ENCODE data around the gene ELAVL1.

Gene ELAVL1

DNA sequence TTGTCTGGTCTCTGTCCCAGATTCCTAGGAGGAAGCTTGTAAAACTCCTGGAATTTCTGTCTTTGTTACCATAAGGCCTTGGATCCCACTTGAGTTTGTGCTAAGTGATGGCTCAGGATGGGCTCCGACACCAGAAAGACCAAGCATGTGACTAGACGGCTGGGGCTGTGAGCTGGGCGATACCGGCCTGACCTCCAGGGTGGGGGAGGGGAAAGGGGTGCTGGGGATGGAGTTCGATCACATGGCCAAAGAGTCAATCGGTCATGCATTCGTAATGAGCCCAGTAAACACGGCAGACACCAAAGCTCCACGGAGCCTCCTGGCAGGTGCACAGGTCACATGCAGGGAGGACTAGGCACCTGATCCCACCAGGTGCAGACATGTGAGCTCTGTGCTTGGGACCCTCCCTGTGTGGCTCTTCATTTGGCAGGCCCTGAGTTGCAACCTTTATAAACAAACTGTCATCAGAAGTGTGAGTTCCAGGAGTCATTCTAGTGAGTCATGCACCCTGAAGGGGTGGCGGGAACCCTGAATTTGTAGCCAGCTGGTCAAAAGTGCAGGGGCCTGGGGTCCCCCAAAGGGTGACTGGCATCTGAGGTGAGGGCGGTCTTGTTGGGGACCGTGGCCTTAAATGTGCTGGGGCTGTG, 27.1 kb downstream of the ELAVL1 start:
- Histone ChIP-seq H3K9ac (no peak overlapping the region), H3K27ac (no peak overlapping the region), H4K20me1 (peaks cover 77 to 100% (median 96%) of the 10 kb centered on the region in 11 experiments), H3K27me3 (no peaks in the 10 kb centered on the region), H3K4me2 (no peak overlapping the region), H3K9me3 (replicated peaks in 1 of 11) (no peaks in the 10 kb centered on the region), H3K4me1 (peaks cover 0 to 3% (median under 1%) of the 10 kb centered on the region in 10 experiments; a peak in 6 of 20 replicates), H3K4me3 (no peak overlapping the region), H3K36me3 (peaks cover 96 to 100% (median 97%) of the 10 kb centered on the region in 11 experiments)
- TF ChIP-seq Cebpa-rat (IDR thresholded peaks at IDR 0.05) = no peak

DNA sequence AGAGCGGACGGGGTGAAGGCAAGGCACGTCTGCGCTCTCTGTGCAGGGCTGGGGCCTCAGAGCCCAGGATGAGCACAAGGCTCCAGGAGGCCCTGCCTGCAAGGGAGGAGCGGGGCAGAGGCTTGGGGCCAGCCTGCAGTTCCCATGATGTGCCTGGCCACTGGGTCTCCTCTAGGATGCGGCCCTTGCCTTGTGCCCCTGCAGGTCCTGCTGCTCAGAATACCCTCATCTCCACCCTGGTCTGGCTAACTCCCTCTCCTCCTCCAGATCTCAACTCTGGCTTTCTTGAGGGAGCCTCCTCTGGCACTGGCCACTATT, 27.8 kb downstream of the ELAVL1 start:
- Histone ChIP-seq H3K36me3 (peaks cover 91 to 100% (median 97%) of the 10 kb centered on the region in 11 experiments), H3K4me2 (no peak overlapping the region), H3K27me3 (no peaks in the 10 kb centered on the region), H3K4me3 (no peak overlapping the region), H4K20me1 (peaks cover 70 to 99% (median 90%) of the 10 kb centered on the region in 11 experiments; a peak in 21 of 22 replicates), H3K27ac (no peak overlapping the region), H3K9ac (no peak overlapping the region), H3K9me3 (replicated peaks in 1 of 11) (no peaks in the 10 kb centered on the region), H3K4me1 (no peaks in the 10 kb centered on the region)
- no peak for TF ChIP-seq Cebpa-rat (IDR thresholded peaks at IDR 0.05)

DNA sequence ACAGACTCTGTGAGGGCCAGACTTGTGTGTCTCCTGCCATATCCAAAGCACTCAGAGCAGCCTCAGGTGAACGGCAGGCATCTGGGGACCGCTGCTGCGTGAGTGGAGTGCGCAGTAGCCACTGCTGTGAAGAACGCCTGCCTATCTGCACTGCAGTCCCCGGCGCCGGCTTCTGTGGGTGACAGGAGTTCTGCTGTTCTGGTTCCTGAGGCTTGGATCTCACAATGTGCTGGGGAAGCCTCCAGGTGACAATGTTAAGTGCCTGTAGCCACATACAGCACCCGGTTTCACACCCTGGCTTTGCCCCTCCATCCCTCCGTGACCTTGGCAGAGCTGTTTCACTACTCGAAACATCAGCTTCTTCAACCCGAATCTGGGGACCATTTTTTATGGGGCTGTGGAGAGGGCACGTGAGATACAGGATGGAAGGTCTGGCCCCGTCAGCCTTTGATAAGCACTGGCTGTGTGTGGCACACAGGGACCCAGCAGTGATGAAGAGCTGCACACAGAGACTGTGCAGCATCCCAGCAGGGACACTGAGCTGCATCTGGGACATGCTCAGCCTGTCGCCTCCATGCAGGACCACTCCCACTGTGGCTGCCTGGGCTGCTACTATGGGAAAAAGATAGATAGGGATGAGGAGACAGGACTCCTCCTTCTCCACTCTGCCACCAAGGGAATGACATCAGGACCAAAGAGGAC, 28.3 kb downstream of the ELAVL1 start:
- no peaks in the 10 kb centered on the region for H3K27me3 ChIP-seq
- no peak for TF ChIP-seq Cebpa-rat (IDR thresholded peaks at IDR 0.05)
- H3K4me2 ChIP-seq = no peak overlapping the region
- peaks cover 91 to 100% (median 97%) of the 10 kb centered on the region in 11 experiments for H3K36me3 ChIP-seq
- no peaks in the 10 kb centered on the region for H3K4me1 ChIP-seq
- no peak overlapping the region for H3K4me3 ChIP-seq
- no peak overlapping the region for H3K27ac ChIP-seq
- peaks cover 65 to 99% (median 90%) of the 10 kb centered on the region in 11 experiments; a peak in 21 of 22 replicates for H4K20me1 ChIP-seq
- H3K9me3 ChIP-seq (replicated peaks in 1 of 11) = no peaks in the 10 kb centered on the region
- no peak overlapping the region for H3K9ac ChIP-seq

DNA sequence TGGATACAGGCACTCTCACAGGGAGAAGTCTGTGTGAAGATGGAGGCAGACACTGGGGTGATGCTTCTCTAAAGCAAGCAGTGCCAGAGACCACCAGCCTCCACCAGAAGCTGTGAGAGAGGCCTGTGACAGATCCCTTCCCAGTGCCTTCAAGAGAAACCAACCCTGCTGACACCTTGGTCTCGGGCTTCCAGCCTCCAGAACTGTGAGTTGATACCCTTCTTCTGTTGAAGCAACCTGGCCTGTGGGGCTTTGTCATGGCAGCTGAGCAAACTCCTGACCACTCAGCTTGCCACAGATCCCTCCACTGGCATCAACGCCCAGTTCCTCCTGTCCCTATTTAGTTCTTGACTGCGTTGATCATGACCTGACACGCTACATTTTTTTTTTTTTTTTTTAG, 29.0 kb downstream of the ELAVL1 start:
- H3K4me2 ChIP-seq = no peak overlapping the region
- no peak overlapping the region for H3K27ac ChIP-seq
- TF ChIP-seq Cebpa-rat (IDR thresholded peaks at IDR 0.05) = no peak
- no peaks in the 10 kb centered on the region for H3K9me3 ChIP-seq (replicated peaks in 1 of 11)
- H3K9ac ChIP-seq = no peak overlapping the region
- H3K36me3 ChIP-seq = peaks cover 91 to 100% (median 97%) of the 10 kb centered on the region in 11 experiments
- peaks cover 64 to 99% (median 90%) of the 10 kb centered on the region in 11 experiments; a peak in 21 of 22 replicates for H4K20me1 ChIP-seq
- H3K27me3 ChIP-seq = no peaks in the 10 kb centered on the region
- H3K4me3 ChIP-seq = no peak overlapping the region
- H3K4me1 ChIP-seq = no peaks in the 10 kb centered on the region

DNA sequence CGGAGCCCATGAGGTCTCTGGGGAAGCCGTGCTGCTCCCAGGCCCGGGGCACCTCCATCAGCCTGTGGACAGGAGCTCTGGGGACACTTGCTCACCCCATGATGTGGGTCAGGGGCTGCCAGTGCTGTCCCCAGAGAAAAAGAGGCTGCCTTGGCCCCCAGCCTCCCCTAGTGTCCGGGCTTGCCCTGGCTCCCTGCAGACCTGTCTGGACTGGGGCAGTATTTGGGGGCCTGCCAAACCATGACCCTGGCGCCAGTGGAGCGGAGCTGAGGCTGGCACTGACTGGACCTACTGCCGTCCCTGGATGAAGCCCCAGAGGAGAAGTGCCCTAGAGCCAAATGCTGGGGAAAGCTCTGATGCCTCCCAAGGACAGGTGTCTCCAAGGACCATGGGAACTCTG, 30.4 kb downstream of the ELAVL1 start:
- no peak for TF ChIP-seq Cebpa-rat (IDR thresholded peaks at IDR 0.05)
- Histone ChIP-seq H3K4me2 (no peak overlapping the region), H3K27ac (no peak overlapping the region), H3K9ac (0 out of 22 replicates have a peak overlapping the region, but pooled peaks of 1 of the 11 experiments have one; percentile 14), H3K4me1 (no peaks in the 10 kb centered on the region), H3K36me3 (peaks cover 83 to 100% (median 96%) of the 10 kb centered on the region in 11 experiments), H4K20me1 (peaks cover 65 to 99% (median 90%) of the 10 kb centered on the region in 11 experiments; a peak in 21 of 22 replicates), H3K4me3 (no peak overlapping the region), H3K27me3 (no peaks in the 10 kb centered on the region), H3K9me3 (replicated peaks in 1 of 11) (no peaks in the 10 kb centered on the region)

DNA sequence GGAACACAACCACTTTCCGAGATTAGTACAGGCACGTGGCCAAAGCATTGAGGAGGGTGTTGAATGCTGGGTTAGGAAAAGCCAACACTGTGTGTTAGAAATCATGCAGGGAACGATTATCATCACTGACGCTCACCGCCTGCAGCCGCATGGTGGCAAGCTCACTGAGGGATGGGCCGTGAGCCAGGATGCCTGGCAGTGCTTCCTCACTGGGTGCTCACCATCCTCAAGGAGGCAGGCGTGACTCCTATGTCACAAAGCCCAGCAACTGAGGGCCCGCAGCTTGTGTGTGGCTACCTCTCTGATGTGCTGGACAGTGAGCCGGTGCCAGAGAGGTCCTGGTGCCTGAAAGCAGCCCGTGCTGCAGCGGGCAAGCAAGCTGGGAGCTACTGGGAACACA, 31.6 kb downstream of the ELAVL1 start:
- H3K4me1 ChIP-seq = no peaks in the 10 kb centered on the region

DNA sequence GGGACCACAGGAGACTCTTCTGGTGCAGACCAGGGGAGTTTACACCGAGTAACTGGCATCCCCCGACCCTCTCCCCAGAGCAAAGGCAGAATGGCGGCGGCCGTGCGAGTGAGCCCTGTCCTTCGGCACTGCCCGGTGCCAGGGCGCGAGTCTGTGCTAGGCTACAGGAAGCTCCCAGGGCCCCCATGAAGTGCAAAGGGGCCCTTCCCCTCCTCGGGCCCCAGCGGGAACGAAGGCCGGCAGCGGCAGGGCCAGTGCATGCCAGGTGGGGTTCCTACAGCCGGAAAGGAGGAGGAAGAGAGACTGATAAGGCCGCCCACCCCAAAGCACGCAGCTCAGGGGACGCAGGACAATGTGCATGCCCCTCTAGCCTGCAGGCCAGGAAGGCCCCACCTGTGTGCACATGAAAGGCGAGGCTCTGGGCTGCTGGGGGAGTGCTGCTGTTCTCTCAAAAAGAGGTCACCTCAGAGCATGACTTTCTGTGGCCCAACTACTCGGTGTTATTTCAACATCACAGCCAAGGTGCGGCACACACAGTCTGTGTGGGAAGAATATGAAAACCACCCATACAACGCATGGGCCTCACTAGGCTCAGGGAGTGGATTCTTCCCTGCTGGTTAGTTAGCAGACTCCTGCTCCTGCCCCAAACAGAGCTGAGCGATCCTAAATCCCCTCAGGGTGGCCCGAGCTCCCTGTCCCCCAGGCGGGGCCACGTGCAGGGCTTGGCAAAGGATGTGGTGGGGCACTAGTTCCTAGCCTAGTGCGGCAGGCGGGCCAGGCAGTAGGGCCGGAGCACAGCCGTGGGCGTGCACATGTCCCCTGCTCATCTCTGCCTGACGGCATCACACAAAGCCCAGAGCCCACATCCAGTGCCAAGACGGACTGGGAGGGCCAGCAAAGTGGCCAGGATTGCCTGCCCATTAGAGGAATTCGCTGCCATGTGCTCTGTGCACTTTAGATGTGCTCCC, 33.6 kb downstream of the ELAVL1 start:
- TF ChIP-seq Cebpa-rat (IDR thresholded peaks at IDR 0.05) = no peak
- H3K4me1 ChIP-seq = no peaks in the 10 kb centered on the region
- H4K20me1 ChIP-seq = peaks cover 36 to 99% (median 84%) of the 10 kb centered on the region in 11 experiments; a peak in 21 of 22 replicates
- no peak overlapping the region for H3K4me3 ChIP-seq
- H3K27me3 ChIP-seq = no peaks in the 10 kb centered on the region
- no peak overlapping the region; a peak in 1 of 22 replicates for H3K9ac ChIP-seq
- no peaks in the 10 kb centered on the region for H3K9me3 ChIP-seq (replicated peaks in 1 of 11)
- no peak overlapping the region for H3K27ac ChIP-seq
- H3K4me2 ChIP-seq = no peak overlapping the region
- H3K36me3 ChIP-seq = peaks cover 80 to 100% (median 96%) of the 10 kb centered on the region in 11 experiments

More for the DNA sequence above, 31.6 kb downstream of the ELAVL1 start:
- Histone ChIP-seq H3K4me2 (no peak overlapping the region), H3K27ac (no peak overlapping the region), H3K9ac (no peak overlapping the region), H3K27me3 (no peaks in the 10 kb centered on the region), H3K4me3 (no peak overlapping the region), H3K9me3 (replicated peaks in 1 of 11) (no peaks in the 10 kb centered on the region), H3K36me3 (peaks cover 80 to 100% (median 96%) of the 10 kb centered on the region in 11 experiments), H4K20me1 (peaks cover 57 to 99% (median 87%) of the 10 kb centered on the region in 11 experiments; a peak in 21 of 22 replicates)
- TF ChIP-seq Cebpa-rat (IDR thresholded peaks at IDR 0.05) = no peak

DNA sequence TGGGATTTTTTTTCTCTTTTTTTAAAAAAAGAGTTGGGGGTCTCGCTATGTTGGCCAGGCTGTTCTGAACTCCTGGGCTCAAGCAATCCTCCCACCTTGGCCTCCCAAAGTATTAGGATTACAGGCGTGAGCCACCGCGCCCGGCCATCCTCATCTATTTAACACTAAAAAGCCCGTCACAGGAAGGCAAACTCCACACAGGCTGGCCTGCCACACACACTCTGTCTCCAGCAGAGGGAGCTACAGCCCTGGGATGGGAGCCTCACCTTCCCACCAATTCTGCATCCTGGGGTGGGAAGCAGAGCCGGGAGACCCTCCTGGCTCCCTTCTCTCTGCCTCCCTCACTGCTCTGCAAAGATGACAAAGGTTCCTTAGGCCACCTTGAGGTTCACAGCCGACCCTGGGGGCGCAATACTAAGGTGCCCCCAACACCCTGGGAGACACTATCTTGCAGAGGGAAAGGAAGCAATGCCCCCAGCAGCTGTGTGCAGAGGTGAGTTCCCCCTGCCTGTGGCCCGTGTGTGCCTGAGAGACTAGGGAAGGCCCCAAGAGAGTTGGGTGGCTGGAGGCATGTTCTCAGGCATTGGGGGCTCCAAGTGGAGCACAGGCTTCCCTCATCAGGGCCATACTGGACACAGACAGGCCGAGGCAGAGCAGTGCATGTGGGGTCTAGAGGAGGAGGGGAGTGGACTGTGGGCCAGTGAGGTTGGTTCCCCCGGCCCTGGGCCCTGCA, 34.6 kb downstream of the ELAVL1 start:
- H3K4me3 ChIP-seq = no peak overlapping the region
- no peak overlapping the region for H3K27ac ChIP-seq
- TF ChIP-seq Cebpa-rat (IDR thresholded peaks at IDR 0.05) = no peak
- H3K36me3 ChIP-seq = peaks cover 83 to 100% (median 99%) of the 10 kb centered on the region in 11 experiments
- no peak overlapping the region for H3K4me2 ChIP-seq
- H3K9ac ChIP-seq = no peak overlapping the region
- H3K27me3 ChIP-seq = no peaks in the 10 kb centered on the region
- peaks cover 30 to 99% (median 77%) of the 10 kb centered on the region in 11 experiments; a peak in 21 of 22 replicates for H4K20me1 ChIP-seq
- no peaks in the 10 kb centered on the region for H3K9me3 ChIP-seq (replicated peaks in 1 of 11)
- no peaks in the 10 kb centered on the region for H3K4me1 ChIP-seq
